Omental fat pad (tissue), 4 donors: ENCODE data around the gene FLACC1. TPM values are rescaled to one million over a fixed set of nuclear protein-coding genes. Genes with fewer than 3 reads are reported as not detected.

ENCODE experiments used
- ATAC-seq: fragments of 150-250 bp; one replicate; pipeline ENCODE4 v1.9.1; 2016; ENCODE audit warnings: mild to moderate bottlenecking, moderate library complexity; ENCODE audit not compliant: low FRiP score
- DNase-seq: peaks from one replicate; pipeline ENCODE4 v3.0.0-alpha.2; 2019; ENCODE audit warnings: low spot score
- CTCF ChIP-seq, 3 donors: fragments of 450-650 bp; IDR thresholded peaks; one replicate each; pipeline ENCODE4 v1.5.1; 2016 to 2017; ENCODE audit warnings: antibody characterized with exemption in 3 of 3, mild to moderate bottlenecking in 3 of 3, moderate library complexity in 2 of 3
- total RNA-seq, 4 donors: library from RNA; depleted of rRNA; stranded (reverse); fragments of >200 nt; gene quantifications; one replicate each; pipeline ENCODE4 v1.1.0, GENCODE V29; 2016

The FLACC1 gene
- total RNA-seq, 4 donors from 2014 or later, result 1.6 to 3.2 (median 1.9) TPM

- no peak for DNase-seq
- no peak for TF ChIP-seq CTCF (IDR thresholded peaks at IDR 0.05)
- no peak for ATAC-seq
Observed at GRCh38 chr2:201329409-201329808, 27.7 kb downstream of the FLACC1 start.

DNA sequence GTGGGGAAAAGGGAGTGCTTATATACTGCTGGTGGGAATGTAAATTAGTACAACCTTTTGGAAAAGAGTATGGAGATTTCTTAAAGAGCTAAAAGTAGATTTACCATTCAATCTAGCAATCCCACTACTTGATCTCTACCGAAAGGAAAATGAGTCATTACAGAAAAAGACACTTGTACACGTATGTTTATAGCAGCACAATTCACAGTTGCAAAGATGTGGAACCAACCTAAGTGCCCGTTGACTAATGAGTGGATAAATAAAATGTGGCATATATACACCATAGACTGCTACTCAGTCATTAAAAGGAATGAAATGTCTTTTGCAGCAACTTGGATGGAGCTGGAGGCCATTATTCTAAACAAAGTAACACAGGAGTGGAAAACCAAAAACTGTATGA lies 29.5 kb downstream of the FLACC1 start:
- ATAC-seq (no peak), DNase-seq (no peak)
- no peak for TF ChIP-seq CTCF (IDR thresholded peaks at IDR 0.05)

- no peak for ATAC-seq
- no peak for TF ChIP-seq CTCF (IDR thresholded peaks at IDR 0.05)
- no peak for DNase-seq
Observed at GRCh38 chr2:201322772-201323171, 34.4 kb downstream of the FLACC1 start.

GRCh38 chr2:201320701-201321100 lies 36.4 kb downstream of the FLACC1 start:
- no peak for TF ChIP-seq CTCF (IDR thresholded peaks at IDR 0.05)
- no peak for DNase-seq
- no peak for ATAC-seq

DNA sequence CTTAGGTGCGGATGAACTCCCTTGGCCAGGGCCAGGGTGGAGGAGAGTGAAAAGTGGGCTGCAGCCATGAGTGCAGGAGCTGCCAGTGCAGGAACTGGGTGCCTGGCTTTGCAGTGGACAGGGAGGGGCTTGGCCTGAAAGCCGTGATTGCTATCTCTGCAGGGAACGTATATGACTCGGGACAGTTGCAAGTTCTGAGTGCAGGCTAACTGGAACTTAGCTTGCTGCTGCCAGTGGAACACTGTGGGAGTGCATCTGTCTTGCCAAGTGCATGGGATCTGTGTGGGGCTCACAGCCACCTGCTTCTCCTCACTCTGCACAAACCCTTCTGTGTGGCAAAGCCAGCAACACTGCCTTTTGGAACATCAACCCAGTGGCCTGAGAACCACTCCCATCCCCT lies 36.9 kb downstream of the FLACC1 start:
- no peak for ATAC-seq

GRCh38 chr2:201319511-201319910 lies 37.6 kb downstream of the FLACC1 start:
- DNase-seq (no peak), ATAC-seq (no peak)
- no peak for TF ChIP-seq CTCF (IDR thresholded peaks at IDR 0.05)

More for the DNA sequence above, 36.9 kb downstream of the FLACC1 start:
- TF ChIP-seq CTCF (IDR thresholded peaks at IDR 0.05), result no peak
- DNase-seq, result no peak

DNA sequence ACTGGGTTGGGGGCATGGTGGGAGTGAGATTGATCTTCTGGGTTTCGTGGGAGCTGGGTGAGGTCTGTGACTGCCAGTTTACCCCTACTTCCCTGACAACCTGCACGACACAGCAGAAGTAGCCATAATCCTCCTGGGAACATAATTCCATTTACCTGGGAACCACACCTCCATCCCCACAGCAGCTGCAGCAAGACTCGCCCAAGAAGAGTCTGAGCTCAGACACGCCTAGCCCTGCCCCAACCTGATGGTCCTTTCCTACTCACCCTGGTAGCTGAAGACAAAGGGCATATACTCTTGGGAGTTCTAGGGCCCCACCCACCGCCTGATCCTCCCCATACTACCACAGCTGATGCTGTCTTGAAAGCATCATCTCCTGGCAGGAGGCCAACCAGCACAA lies 43.8 kb downstream of the FLACC1 start:
- no peak for DNase-seq
- no peak for TF ChIP-seq CTCF (IDR thresholded peaks at IDR 0.05)
- no peak for ATAC-seq
